ENCODE measurements around the gene NEK6.
A peak's percentile ranks its signal among the peaks of the same experiment; 100 is the strongest.

Gene NEK6

GRCh38 chr9:124345751-124346281 is 88.1 kb downstream of the NEK6 start:
- no peak for DNase-seq

- no peak for DNase-seq
Observed at GRCh38 chr9:124346347-124347163, 88.8 kb downstream of the NEK6 start.

DNA sequence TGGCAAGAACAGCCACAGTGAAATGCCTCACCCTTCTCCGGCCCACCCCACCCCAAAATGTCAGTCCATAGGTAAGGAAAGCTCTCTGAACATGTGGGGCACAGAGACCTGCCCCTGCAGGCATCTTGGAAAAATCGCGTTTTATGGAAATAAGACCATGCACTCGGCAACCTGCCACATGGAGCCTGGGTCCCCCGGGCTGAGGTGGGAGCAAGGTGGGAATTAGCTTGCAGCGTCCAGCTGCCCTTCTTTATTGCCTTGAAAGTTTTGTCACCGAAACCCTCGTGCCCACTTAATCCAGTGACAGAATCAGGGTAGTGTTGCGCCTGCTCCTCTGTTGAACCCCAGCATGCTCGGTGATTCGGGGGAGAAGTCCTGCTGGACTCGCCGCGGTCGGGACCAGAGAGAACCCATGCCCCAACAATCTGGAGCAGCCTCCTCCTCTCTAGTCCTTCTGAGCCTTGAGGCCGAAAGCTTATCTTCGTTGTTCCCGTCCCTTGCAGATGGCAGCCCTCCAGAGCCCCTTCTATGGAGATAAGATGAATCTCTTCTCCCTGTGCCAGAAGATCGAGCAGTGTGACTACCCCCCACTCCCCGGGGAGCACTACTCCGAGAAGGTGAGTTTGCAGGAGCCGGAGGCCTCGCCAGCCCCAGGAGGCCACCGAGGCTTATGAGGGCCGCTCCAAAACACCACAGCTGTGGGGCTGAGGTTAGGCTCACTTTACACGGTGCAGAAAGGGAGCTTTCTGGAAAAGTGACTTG is 89.6 kb downstream of the NEK6 start:
- DNase-seq: no peak

GRCh38 chr9:124347968-124348358 is 90.2 kb downstream of the NEK6 start:
- no peak for DNase-seq

DNA sequence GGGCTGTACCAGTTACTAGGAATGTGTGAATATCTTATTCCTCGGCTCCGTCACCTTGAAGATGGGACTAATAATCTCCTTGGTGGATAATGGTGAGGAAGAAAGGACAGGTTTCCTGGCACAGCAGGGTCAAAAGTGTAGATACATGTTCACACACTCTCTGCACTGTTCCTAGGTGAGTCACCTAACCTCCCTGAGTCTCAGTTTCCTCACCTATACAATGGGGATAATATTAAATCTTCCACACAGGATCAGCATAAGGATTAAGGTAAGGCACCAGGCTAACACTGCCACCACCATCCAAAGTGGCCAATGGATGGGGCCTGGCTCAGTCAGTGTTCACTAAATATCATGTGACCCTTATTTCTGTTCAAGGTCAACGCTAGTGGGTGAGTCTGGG is 90.6 kb downstream of the NEK6 start:
- no peak for DNase-seq

DNA sequence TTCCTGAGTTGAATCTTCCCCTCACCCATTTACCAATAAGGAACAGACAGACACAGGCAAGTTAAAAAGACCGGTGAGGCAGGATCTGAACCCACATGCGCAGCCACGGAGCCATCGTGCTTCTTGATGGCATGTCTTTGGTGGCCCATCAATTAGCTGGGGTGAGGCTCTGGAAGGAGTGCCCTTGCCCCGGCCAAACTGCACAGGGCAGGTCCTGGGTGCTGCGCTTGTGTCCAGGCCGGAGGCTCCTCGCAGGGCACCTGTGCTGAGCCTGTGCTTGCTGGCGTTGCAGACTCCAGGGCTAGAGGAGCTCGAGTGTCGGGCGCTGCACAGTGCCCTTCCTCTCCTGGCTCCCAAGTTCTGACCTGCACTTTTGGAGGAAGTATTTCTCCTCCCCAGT is 91.1 kb downstream of the NEK6 start:
- DNase-seq: peak; percentile 12

DNA sequence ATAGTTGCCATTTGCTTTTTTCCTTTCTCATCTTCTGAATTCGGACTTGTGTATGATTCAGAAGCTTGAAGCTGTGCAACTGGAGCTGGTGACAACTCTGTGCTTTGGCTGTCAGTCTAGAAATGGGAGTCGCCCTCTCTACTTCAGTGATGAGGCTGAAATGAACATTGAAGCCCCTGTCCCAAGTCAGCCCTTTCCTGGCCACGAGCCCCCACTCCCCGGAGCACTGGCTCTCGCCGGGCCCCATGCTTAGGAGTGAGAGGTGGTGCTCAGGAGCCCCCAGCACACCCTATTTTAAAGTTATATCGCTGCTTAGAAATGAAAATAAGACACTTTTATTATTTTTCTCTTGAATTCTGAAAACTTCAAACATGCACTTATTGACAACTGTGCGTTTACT is 91.5 kb downstream of the NEK6 start:
- DNase-seq: peak; percentile 15

GRCh38 chr9:124349675-124350493 is 92.1 kb downstream of the NEK6 start:
- peak; percentile 15 for DNase-seq

DNA sequence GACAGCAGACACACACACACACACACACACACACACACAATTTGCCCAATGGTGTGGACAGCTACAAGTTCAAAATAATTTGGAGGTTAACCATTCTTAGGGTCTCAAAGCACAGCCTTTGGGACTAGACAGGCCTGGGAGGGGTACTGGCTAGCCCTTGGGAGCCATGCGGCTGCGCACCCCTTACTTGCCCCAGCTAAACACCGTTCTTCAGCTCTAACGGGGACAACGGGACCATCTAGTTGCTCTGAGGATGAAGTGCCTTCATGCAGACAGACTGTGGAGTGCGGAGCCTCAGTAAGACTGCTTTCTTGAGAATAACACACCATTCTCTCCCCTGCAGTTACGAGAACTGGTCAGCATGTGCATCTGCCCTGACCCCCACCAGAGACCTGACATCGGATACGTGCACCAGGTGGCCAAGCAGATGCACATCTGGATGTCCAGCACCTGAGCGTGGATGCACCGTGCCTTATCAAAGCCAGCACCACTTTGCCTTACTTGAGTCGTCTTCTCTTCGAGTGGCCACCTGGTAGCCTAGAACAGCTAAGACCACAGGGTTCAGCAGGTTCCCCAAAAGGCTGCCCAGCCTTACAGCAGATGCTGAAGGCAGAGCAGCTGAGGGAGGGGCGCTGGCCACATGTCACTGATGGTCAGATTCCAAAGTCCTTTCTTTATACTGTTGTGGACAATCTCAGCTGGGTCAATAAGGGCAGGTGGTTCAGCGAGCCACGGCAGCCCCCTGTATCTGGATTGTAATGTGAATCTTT is 92.9 kb downstream of the NEK6 start:
- DNase-seq: peak; percentile 18

- DNase-seq: peak; percentile 15
Observed at GRCh38 chr9:124351672-124352468, 94.1 kb downstream of the NEK6 start.

- peak; percentile 16 for DNase-seq
Observed at GRCh38 chr9:124352616-124353015, 94.9 kb downstream of the NEK6 start.

GRCh38 chr9:124353166-124353768 is 95.5 kb downstream of the NEK6 start:
- no peak for DNase-seq

DNA sequence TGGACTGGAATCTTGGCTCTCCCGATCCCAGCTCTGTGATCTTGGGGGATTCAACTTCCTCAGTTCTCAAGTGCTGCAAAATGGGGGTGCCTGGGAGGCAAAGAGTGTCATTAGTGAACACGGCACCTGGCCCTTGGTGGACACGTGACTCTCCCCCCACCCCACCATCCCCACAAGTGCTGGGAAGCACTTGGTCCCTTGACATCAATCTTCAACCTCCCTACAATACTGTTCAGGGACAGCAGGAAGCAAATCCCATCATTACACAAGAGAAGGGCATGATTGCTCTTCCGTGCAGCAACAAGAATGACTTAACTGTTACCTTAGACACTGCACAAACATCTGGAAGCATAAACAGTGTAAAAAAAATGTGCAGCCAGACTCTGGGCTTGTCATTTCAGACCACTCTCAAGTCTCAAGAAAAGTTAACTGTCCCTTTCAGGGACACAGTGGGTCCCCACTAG is 96.1 kb downstream of the NEK6 start:
- peak; percentile 27 for DNase-seq

- peak; percentile 18 for DNase-seq
Observed at GRCh38 chr9:124354346-124355038, 96.7 kb downstream of the NEK6 start.

DNA sequence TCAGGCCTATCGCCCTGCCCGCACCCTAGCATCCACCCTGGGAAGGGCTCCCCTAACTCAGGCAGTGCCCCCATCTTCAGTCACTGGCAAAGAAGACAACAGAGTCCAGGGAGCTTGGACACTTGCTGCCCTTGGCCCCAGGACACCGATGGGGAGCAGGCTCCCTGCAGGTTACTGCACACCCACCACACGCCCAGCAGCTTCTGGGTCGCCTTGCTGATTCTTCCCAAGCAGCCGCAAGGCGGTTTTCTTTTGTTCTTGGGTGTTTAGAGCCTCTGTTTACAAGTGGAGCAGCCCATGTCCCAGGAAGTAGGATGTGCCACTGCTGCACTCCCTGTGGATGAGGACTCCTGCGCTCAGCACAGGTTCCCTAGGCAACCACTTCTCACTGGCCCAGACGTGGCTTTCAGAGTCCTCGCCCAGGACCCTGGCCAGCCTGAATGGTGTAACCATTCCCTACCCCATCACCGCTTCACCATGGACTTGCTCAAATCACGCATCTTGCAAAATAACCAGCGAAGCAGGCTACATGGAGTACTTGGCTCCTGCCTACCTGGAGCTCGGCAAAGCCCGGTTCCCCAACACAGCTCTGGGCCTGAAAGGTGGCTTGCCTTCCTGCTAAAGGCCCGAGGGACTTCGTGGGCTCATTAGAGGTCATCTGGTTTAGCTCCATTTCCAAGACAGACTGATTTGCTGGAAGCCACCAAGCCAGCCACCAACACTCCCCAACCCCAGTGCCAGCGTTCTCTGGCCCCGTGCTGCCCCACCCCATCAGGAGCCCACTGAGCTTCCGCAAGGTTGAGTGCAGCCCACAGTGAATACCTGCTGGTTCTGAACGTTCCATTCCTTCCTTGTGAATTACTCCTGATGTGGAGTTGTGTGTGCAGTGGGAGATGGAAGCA is 97.5 kb downstream of the NEK6 start:
- peak; percentile 18 for DNase-seq

DNA sequence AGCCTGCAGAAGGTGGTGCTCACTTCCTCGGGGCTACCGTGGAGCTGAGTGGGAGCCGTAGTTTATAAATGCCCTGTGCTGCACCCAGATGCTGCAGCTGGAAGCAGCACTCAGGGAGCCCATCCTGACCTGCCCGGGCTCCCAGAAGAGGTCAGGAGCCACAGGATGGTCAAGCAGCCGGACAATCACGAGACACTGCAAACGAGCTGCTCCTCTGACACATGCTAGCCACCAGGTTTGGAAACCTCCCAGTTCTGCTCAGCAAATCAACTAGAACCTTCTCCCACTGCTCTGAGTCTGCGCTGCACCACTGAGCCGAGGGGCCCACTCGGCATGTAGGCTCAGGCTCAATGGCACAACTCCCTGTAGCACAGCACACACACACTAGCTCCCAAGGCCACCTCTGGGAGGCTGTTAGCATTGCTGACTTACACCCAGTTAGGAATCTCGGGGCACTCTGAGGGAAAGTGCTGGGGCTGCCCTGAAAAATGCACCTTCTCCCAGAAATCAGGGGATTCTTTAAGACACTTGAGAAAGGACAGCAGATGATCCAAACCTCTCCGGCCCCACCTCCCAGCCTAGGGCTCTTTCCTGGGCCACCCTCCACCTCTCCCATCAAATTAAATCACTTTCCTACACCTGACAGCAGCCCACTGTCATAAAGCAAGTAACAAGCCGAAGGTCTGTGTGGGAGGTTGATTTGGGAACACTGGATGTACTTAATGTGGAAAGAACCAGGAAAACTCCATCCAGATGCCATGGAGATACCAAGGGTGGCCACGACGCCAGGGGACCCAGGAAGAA is 98.4 kb downstream of the NEK6 start:
- DNase-seq: peak; percentile 8

DNA sequence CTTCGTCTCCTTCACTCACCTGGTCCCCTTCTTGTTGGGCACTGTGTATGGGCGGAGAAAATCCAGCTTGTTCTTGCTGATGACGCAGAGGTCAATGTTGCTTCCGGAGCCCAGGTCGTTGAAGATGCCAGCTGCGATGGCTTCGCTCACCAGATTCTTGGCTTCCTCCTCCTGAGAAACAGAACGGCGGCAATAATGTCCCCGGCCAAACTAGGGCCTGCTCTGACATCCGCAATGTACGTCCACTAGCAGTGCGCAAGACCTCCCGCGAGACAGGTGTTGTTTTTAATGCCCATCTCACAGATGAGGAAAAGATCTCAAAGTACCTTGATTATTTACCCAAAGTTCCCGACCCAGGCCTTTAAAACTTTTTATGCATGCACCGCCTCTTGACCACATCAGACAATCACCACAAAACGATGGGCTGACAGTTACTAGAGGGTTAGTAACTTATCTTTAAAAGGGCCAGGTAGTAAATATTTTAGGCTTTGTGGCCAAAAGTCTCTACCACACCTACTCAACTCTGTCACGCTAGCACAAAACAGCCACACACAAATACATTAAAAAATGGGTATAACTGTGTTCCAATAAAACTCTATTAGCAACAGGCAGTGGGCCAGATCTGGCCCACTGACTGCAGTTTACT is 99.1 kb downstream of the NEK6 start:
- peak; percentile 15 for DNase-seq

All from femur (tissue), 1 donor.